GM21515 (cell line): ENCODE data around the gene ZFP69B.

ENCODE experiments used
- ATAC-seq: cut with Tn5 transposase; IDR thresholded peaks from one replicate; pipeline ENCODE4 v1.9.1; 2021; ENCODE audit not compliant: unreplicated experiment

Gene ZFP69B

DNA sequence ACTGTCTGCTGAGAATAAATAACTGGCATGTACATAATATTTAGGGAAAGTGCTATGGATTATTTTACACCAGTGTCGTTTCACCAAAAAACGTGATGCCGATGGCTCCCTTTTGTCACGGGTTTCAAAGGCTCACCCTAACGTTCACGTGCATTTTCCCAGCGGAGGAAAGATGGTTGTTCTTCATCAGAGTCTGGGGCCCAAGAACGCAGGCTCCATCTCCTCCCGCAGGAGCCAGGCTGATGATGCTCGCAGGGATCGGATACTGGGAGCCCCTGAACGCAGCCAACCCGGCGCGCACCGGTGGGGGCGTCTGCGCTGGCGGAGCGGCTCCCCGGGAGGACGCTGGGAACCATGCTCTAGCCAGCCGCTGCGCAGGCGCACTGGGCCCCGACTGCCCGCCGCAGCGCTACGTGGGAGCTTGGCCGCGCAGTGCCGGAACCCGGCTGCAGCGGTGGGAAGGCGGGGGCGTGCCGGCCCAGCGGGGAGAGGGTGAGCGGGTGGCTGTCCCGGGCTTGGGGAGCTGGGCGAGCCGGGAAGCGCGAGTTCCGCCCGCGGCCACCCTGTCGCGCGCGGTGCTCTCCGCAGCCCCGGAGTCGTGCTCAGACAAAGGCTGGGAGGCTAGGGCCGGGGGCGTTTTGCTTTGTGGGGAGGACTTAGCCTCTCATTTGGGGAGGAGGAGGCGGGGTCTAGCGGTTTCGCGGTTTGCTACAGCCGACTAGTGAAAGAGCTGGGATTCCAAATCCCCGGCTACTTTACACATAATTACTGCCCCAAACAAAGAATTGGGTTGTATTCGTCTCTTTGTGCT lies at the start of gene ZFP69B:
Gene ZFP69B (plus strand): TSS at position 793 of the 811 bp plus-strand sequence. CDS start 486 bp downstream, outside the sequence.
- ATAC-seq: peak; percentile 87

DNA sequence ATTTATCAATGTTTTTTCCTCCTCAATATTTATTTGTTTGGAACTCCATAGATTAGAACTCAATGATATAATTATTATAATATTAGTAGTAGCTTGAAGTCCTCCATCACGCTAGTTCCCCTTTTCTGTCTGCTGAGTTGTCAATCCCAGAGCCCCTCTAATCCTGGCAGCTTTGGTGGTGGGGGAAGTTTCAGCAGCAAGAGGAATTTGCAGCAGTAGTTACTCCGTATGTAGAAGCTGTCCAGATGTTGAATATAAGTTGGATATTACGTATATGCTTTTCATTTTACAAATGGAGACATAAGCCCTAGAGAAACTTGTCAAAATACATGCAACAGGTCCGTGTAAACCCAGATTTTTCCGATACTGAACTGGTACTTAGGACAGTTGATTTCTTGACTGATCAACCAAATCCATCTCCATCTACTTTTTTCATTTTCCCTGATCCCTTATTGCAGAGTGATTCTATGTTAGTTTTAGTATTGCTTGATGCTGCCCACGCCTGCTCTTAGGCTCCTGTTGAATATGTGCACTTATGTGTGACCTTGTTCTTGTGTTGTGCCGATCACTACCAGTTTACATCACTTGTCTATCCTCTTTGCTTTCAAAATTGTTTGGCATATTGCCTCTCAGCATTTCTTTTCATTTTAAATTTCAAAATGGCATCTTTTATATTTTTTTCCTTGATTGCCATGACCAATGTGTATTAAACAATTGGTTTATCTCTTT lies 48.6 kb upstream of the ZFP69B start:
- no peak for ATAC-seq

DNA sequence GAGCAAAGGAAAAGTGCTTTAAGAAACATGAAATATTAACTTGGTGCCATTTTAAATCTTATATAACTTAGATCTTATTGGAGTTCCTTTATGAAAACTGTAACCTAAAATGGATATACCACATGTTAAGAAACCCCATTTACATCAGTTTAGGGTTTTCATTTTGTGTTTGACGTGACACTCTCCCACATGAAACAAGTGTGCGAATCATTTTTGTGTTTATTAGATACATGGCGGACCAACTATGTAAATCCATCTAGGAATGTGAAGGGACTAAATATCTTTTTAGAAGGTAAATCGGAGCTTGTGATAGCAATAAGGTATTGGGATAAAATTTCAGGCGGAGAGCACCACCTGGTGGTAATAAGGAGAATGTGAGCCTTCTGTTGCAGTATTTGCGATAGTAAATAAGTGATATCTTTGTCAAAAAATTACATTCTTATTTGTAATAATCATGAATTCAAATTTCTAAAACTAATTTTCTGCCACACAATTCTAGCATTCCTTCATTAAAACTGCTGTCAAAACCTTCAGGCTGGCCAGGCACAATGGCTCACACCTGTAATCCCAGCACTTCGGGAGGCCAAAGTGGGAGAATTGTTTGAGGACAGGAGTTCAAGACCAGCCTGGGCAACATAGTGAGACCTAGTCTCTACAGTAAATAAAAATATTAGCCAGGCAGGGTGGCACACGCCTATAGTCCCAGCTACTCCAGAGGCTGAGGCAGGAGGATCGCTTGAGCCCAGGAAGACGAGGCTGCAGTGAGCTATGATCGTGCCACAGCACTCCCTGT lies 45.4 kb upstream of the ZFP69B start:
- ATAC-seq: no peak

DNA sequence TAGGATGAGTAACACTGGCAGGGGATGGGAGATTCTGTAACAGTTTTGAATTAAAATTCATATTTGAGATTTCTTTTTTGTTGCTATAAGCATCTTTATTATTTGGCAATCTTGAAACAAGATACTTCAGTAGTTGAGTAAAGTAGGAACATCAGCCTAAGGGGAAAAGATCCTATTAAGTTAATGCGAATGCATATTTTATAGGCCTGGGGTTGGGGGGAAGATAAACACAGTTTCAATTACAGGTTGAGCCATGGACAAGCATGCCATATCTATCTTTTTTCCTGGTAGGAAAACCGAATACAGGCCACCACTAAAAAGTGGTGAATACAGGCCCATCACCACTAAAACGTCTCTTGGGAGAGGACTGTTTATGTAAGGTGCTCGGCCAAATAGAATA lies 44.5 kb upstream of the ZFP69B start:
- ATAC-seq: no peak

DNA sequence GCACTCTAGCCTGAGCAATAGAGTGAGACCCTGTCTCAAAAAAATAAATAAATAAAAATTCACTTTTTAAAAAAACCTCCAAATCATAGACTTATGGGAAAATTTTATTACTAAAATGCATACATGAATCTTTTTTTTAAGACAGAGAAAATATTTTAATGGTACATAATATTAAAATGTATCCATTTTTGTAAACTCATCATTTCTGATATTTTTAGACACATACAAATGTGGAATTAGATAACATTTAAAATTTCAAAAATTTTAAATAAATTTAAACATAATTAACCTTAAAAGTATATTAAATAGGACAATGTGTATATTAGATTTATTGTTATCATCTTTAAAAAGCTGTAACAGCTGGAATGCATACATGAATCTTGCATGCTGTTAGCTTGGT lies 42.8 kb upstream of the ZFP69B start:
- ATAC-seq: no peak

DNA sequence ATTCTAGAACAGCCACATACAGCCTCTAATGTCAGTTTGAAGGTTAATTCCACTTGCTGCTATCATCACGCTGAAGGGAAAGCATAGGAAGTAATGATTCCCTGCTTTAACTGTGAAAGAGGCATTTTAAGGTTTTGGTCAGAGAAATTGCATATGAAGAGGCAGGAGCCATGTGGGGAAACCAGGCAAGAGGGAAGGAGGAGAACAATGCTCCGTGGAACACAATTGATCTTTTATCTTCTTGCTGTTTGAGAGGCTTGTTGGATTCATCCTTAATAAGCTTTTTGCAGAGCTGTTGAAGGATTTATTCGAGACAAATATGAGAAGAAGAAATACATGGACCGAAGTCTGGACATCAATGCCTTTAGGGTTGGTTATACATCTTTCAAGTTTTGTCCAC lies 40.8 kb upstream of the ZFP69B start:
- ATAC-seq: no peak

DNA sequence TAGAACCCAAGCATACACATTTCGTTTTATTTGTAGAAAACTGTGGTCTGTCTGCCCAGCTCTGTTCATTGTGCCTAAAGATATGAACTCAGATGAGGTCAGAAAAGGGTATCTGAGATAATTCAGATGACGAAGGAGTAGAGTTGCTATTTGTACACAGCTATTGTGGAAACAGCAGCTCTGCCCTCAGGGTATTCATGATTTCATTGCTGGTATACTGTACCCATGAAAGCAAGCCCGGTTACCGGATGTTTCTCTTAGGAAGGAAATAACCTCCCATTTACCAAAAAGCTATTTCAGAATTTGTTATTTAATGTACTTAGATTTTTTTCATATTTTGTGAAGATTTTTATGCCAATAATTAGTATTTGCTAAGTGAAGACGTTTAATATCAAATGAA lies 39.0 kb upstream of the ZFP69B start:
- no peak for ATAC-seq

DNA sequence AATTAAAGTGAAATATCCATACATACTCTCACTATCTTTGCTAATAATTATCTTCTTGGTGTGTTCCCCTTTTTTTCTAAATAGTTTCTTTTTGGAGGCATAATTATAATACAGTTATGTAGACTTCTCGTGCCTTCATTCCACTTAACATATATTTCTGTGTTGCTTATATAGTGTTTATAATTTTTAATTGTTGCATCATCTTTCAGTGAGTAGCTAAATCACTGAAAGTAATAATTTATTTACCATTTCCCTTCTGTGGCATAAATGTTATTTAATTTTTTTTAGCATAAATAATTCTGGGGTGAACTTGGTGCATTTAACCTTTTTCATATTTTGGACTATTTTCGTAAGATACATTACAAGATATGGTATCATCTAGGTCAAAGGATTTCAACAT lies 38.4 kb upstream of the ZFP69B start:
- no peak for ATAC-seq

DNA sequence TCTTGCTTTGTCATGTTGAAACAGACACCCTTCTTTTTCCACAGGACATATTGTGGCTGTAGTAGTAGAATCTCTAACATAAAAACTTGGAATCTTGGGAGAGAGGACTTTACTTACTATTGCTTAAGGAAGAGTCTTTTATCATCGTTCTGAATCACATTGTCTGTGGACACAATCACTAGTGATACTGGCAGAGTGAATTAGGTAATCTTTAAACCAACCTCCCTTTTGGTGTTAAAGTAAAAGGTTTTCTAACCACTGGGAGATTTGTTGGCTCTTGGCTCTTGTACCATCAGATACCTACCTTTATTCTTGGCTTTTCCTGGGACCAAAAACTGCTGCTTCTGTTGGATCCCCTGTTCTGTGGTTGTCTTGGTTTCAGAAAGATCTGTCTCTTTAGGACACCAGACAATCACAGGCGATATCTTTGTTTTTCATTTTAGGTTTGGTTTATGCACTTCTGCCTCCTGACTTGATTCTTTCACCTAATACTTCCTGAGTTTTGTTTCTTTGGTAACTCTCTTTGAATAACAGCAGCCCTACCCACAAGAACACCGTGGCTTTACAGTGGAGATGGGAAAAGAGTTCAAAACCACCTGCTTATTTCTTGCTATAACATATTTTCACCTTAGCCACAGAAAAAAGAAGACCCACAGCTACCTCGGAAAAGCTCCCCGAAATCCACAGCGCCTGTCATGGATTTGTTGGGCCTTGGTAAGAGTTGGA lies 36.6 kb upstream of the ZFP69B start:
- no peak for ATAC-seq

DNA sequence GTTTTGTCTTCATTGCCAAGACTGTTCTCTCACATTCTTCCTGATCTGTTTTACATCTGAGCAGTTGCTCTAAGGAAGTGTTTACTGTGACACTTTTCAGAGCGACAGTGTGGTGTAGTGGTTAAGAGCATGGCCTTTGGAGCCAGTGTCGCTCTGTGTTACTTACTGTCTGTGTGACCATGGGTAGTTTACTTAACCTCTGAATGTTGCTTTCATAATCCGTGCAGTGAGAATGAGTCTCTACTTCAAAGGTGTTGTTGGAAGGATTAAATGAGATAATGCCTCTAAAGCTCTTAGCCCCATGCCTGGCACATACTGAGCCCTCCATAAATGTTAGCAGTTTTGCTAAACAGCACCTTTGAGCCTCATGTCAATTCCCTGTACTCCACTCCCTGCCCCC lies 35.9 kb upstream of the ZFP69B start:
- ATAC-seq: no peak

DNA sequence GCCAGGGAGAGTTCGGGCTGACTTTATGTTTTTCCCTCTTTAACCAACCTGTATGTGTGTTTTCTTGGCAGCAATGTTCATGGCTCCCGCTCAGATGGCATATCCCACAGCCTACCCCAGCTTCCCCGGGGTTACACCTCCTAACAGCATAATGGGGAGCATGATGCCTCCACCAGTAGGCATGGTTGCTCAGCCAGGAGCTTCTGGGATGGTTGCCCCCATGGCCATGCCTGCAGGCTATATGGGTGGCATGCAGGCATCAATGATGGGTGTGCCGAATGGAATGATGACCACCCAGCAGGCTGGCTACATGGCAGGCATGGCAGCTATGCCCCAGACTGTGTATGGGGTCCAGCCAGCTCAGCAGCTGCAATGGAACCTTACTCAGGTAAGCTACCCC lies 33.6 kb upstream of the ZFP69B start:
- ATAC-seq: no peak

DNA sequence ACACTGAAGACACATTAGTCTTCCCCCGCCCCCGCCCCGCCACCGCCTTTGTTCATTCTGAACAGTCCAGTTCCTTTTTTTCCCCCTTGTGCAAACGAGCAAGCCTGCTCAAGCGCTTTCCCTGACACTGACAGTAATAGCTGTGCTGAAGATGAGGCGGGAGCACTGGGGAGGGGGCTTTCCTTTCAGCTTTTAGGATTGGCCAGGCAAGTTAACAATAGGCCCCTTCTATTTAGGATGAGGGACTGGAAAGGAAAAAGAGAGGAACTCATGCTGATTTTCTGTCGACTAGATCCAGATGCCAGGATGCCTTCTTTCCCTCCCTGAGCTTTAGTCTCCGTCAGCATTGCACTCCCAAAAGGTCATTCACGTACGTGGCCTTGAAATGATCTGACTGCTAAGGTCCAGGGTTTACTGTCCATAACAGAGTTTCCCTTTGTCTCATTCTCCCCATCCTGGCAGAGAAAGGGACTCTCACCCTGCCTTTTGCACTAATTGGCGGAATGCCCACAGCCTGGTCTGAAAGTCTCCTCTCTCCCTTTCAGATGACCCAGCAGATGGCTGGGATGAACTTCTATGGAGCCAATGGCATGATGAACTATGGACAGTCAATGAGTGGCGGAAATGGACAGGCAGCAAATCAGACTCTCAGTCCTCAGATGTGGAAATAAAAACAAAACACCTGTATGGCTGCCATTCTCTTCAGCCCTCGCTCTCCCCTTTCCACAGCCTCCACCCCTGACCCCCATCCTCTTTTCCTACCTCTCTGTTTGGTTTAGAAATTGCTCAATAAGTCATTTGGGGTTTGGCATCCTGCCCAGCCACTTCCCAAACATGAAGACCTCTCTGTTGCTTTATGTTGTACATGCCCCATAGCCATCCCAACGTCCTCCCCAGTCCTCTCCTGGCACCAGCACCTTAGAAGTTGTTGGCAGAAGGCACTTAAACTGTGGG lies 28.6 kb upstream of the ZFP69B start:
- ATAC-seq: no peak

DNA sequence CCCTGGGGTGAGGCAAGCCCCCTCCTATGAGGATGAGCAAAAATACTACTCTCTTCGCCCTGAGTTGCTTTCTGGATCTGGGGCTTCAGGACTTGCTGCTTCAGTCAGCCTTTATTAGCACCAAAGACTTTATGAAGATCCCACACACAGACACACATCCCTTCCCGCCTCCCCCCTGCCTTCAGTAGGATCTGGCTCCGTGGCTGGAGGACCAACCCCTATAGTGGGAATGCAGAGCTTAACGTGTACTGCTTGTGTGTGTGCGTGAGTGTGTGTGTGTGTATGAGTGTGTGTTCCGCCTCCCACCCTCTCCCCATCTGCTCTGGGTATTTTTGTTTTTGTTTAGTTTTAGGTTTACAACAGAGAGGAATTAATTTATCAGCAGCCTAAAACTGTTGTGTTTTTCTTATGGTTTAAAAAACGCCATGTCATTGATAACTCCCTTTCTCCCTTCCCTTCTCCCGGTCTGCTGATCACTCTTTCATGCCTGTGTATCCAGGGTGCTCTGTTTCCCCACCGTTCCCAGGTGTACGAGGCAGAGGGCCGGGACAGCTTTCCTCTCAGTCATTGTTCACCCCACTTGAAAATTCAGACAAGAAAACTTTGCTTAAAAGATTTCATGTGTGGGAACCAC lies 27.5 kb upstream of the ZFP69B start:
- ATAC-seq: no peak

DNA sequence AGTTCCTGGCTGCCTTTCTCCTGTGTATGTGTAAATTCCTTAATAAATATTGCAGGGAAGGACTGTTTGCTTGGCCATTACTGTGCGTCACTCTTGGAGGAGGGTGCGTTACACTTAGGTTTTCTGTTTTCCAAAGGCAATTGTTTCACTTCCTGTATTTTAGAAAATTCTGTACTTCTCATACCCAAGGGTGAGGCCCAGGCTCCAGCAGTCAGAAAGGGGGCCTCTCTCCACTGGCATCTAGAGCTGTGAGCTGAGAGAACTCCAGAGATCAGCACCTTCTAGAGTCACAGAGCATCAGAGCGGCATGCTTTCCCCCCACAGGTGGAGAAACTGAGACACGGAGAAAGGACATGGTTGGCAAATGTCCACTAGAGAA lies 27.0 kb upstream of the ZFP69B start:
- ATAC-seq: no peak

DNA sequence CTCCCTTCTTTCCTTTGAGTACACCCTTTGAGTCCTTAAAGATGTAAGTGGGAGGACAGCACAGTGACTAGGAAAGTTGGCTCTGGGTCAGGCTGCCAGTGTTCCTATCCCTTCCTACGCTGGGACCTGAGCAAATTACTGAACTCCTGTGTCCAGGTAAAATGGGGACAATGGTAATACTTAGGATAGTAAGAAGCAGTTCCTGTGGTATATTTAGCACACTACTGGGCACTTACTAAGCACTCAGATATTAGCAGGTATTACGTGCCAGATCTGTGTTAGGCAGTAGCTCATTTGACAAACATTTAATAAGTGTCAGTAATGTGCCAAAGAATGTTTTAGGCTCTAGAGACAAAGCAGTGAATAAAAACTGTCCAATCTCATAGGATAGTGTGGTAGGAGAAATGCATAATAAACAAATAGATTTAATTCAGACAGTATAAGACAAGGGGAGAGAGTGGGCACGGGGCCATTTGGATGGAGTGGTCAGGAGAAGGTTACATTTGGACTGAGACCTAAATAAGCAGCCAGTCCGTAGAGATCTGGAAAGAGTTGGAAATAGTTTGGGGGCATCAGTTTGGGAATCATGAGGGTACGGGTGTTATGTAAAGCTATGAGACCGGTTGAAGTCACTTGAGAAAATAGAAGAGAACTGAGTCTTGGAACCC lies 26.2 kb upstream of the ZFP69B start:
- no peak for ATAC-seq

DNA sequence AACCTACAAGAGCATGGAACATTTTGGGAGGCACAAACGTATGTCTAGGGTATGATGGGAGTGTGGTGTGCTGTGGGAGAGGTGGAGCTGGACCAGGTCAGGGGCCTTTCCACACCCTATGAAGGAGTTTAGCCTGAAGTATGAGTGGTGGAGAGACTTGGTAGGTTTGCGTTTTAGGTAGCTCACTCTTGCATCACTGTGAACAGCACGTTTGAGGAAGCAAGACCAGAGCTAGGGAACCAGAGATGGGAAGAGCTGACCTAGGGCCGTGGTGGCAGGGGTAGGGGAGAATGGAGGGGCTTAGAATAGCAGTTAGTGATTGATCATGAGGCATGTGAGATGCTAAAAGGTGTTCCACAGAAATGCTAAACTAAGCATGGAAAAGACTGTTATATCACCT lies 25.1 kb upstream of the ZFP69B start:
- no peak for ATAC-seq

DNA sequence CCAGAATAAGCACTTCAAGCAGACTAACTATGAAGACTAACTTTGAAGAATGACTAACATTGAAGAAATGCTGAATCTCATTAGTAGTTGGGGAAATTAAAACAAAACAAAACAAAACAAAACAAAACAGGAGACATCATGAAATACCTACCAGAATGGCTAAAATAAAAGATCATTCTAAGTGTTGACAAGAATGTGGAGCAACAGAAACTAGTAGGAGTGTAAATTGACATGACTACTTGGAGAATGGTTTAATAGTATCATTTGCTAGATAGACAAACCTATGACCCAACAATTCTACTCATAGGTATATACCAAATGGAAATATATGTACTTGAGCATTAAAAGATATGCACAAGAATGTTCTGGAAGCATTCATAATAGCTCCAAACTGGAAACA lies 18.9 kb upstream of the ZFP69B start:
- ATAC-seq: no peak

DNA sequence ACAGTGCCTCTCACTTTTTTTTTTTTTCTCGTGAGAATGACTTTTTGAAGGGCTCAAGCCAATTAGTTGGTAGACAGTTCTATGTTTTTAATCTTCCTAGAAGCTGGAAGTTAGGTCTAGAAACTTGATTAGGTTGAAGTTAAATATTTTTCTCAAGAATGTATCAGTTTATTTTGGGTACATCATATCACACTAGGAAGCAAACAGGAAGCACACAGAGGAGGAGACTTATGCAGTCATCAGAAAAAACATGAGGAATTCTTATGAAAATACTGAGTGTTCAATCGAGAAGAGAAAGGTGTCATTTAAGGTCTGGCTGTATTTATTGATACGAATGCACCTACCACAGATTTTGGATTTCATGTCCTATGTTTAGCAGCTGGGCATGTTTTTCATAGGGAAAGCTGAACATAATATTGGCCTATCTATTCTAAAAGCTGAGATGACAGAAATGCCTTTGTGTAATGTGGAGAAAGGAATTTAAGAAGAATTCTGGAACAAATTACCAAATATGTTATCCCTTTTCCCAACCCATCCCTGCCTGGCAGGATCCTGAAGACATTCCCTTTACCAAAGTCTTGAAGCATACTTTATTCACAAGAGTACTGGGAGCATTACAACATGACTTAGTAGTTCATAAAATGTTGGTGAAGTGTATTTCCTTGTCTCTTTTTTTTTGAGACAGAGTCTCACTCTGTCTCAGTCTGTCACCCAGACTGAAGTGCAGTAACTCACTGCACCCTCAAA lies 17.5 kb upstream of the ZFP69B start:
- ATAC-seq: no peak
